Prostate gland (tissue), 2 donors: ENCODE measurements around the gene OLFM2.

Experiments used
- POLR2A ChIP-seq: fragments of 450-650 bp; IDR thresholded peaks from one replicate; pipeline ENCODE4 v1.6.1; 2016; ENCODE audit warnings: antibody characterized with exemption, mild to moderate bottlenecking
- POLR2AphosphoS5 ChIP-seq: sonication (generic); formaldehyde crosslinking; IDR thresholded peaks from one replicate; pipeline ENCODE4 v1.6.1; 2017; ENCODE audit warnings: antibody characterized with exemption
- TF ChIP-seq, protein P1 (sequence below), 4 experiments: fragments of 200-600 bp in 2 of 4; fragments of 450-650 bp in 2 of 4; sonication (generic) in 2 of 4; IDR thresholded peaks; 1 replicate in 3 of 4; 2 replicates in 1 of 4; pipeline ENCODE4 v1.5.1; 2016 to 2019; ENCODE audit warnings: antibody characterized with exemption in 4 of 4, mild to moderate bottlenecking in 2 of 4, moderate library complexity in 2 of 4

- TF ChIP-seq, protein P1, sequence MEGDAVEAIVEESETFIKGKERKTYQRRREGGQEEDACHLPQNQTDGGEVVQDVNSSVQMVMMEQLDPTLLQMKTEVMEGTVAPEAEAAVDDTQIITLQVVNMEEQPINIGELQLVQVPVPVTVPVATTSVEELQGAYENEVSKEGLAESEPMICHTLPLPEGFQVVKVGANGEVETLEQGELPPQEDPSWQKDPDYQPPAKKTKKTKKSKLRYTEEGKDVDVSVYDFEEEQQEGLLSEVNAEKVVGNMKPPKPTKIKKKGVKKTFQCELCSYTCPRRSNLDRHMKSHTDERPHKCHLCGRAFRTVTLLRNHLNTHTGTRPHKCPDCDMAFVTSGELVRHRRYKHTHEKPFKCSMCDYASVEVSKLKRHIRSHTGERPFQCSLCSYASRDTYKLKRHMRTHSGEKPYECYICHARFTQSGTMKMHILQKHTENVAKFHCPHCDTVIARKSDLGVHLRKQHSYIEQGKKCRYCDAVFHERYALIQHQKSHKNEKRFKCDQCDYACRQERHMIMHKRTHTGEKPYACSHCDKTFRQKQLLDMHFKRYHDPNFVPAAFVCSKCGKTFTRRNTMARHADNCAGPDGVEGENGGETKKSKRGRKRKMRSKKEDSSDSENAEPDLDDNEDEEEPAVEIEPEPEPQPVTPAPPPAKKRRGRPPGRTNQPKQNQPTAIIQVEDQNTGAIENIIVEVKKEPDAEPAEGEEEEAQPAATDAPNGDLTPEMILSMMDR (IDR thresholded peaks at IDR 0.05): no peak
- TF ChIP-seq POLR2AphosphoS5 (no peak), POLR2A (no peak)
These were observed 34.2 kb upstream of the OLFM2 start for GRCh38 chr19:9970481-9970880.
